ENCODE measurements around the gene ZNF280A.

GRCh38 chr22:22528780-22529179 lies 8.7 kb upstream of the ZNF280A start:
- TF ChIP-seq CTCF (conservative IDR thresholded peaks at IDR 0.05; ENCODE audit: low read depth, low read length) (no peak), EZH2 (IDR thresholded peaks at IDR 0.05; ENCODE audit: low read length, unreplicated experiment) (no peak)

Measured in PC-3 (cell line).